ENCODE measurements around the gene COX14.

The COX14 gene

GRCh38 chr12:50103767-50104321, 8.2 kb upstream of the COX14 start, which contains the start of gene GPD1:
Gene GPD1, plus strand, starts transcription at chr12:50104008. Its CDS starts 43 bp downstream, at chr12:50104051.
- TF ChIP-seq, protein P1, sequence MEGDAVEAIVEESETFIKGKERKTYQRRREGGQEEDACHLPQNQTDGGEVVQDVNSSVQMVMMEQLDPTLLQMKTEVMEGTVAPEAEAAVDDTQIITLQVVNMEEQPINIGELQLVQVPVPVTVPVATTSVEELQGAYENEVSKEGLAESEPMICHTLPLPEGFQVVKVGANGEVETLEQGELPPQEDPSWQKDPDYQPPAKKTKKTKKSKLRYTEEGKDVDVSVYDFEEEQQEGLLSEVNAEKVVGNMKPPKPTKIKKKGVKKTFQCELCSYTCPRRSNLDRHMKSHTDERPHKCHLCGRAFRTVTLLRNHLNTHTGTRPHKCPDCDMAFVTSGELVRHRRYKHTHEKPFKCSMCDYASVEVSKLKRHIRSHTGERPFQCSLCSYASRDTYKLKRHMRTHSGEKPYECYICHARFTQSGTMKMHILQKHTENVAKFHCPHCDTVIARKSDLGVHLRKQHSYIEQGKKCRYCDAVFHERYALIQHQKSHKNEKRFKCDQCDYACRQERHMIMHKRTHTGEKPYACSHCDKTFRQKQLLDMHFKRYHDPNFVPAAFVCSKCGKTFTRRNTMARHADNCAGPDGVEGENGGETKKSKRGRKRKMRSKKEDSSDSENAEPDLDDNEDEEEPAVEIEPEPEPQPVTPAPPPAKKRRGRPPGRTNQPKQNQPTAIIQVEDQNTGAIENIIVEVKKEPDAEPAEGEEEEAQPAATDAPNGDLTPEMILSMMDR (conservative IDR thresholded peaks at IDR 0.05) = 0 out of 2 replicates have a peak, but pooled peaks have one; percentile 3
- H3K27ac ChIP-seq = peak within 1 kb of the TSS; percentile 43

GRCh38 chr12:50104417-50105366, 7.3 kb upstream of the COX14 start:
- no peak overlapping the region; the same call in 1 of the 2 replicates for H3K27ac ChIP-seq
- TF ChIP-seq, protein P1 (conservative IDR thresholded peaks at IDR 0.05) = no peak

DNA sequence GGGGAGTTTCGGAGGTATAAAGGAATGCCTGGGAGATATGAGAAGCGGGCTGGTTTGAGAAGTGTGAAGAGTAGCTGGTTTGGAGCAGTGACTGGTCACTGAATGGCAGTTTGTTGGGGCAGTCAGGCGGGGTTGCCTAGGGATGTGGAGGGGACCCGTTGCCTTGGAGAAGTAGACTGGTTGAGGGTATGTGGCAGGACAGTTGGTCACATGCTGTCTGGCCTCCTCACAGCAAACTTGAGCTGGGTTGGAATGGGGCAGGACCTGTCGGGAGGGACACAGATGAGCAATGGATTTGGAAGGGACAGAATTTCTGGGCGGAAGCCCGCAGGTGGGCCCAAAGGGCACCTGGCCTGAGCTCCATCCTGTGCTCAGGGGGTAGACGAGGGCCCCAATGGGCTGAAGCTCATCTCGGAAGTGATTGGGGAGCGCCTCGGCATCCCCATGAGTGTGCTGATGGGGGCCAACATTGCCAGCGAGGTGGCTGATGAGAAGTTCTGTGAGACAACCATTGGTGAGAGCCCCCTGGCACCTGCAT, 6.1 kb upstream of the COX14 start:
- no peak overlapping the region for H3K27ac ChIP-seq
- TF ChIP-seq, protein P1 (conservative IDR thresholded peaks at IDR 0.05) = no peak

GRCh38 chr12:50106907-50107306, 5.1 kb upstream of the COX14 start:
- TF ChIP-seq, protein P1 (conservative IDR thresholded peaks at IDR 0.05) = no peak
- no peak overlapping the region for H3K27ac ChIP-seq

- TF ChIP-seq, protein P1 (conservative IDR thresholded peaks at IDR 0.05) = no peak
- no peak overlapping the region for H3K27ac ChIP-seq
Observed at GRCh38 chr12:50107416-50108268, 4.4 kb upstream of the COX14 start.

- TF ChIP-seq, protein P1 (conservative IDR thresholded peaks at IDR 0.05) = no peak
- H3K27ac ChIP-seq = peak overlapping the region; percentile 63; the same call in 1 of the 2 replicates
Observed at GRCh38 chr12:50109319-50109718, 2.7 kb upstream of the COX14 start.

All from VCaP (cell line).